DMS114 treated with DMSO at 0.1 percent for 48 hours (cell line): ENCODE results near the gene AIMP2.
"Not testable (repeated sequence)": the region's sequence is repeated elsewhere in the genome, so short reads cannot be mapped to it uniquely, and the experiment has no call there.

Experiments used
- DNase-seq: peaks from one replicate; lab custom pipeline; 2025; ENCODE audit not compliant: unreplicated experiment; lab: John Stamatoyannopoulos, UW

AIMP2 gene

DNA sequence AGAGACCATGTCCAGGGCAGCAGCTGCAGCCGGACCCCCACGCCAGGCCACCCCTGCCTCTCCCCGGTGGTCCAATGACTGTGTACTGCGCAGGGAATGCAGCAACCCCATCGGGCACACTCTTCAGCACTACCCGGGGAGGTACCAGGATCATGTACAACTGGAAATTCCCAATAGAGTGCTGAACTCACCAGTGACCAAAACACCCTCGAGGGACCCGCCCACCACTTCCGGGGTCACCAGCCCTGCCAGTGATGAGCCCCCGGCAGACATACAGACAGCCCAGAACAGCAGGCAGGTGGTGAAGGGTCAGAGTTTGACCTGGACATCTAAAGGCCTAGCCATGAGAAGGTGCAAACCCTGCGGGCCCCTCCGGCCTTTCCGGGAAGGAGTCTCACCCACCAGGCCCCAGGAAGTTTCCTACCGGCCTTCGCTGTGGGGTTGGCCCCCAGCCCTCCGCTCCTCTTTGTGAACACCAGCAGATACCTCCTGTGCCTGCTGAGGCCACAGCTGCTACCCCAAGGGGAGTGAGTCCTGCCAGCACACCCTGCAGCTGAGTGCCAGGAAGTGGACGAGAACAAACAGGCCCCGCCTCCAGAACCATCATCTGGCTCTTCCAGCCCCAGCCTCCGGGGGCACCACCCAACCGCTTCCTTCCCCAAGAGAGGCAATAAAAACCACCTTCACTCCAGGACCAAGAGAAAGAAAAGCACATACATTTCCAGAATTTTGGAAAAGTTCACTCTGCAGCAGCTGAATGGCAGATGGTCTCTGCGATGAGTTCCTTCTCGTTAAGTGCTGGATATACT lies 17.1 kb downstream of the AIMP2 start:
- DNase-seq, result no peak

DNA sequence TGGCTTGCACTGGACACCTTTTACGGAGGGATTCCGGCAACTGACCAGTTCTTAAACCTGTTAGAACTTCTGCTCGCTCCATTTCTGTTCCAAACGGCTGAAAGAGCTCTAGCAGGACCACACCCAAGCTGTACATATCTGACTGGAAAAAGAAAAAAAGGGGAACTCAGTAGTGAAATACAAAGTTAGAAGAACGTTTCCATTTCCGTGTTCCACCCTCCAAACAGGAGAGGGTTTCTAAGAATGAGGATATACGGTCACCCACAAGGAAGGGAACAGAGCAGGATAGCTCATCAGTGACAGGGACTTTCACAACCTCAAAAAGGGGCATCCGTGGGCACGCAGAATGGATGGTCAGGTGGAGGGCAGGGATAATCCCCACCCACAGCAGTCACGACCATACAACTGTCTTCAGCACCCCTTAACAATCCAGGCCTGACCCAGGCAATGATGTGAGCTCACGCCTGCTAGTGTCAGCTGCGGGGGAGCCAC lies 17.8 kb downstream of the AIMP2 start:
- DNase-seq, result no peak

DNA sequence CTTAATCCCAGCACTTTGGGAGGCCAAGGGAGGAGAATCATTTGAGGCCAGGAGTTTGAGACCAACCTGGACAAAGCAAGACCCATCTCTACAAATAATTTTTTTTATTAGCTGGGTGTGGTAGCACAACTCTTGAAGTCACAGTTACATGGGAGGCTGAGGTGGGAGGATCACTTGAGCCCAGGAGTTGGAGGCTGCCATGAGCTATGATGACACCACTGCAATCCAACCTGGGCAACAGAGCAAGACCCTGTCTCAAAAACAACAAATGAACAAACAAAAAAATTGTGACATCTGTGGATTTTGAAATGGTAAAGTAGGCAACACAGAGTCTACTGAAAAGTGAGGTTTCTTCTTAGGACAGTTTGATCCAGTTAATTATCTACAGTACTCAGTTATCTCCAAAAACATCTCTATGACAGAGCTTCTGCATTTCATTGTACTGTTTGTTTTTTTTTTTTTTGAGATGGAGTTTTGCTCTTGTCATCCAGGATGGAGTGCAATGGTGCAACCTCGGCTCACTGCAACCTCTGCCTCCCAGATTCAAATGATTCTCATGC lies 18.8 kb downstream of the AIMP2 start:
- no peak for DNase-seq

DNA sequence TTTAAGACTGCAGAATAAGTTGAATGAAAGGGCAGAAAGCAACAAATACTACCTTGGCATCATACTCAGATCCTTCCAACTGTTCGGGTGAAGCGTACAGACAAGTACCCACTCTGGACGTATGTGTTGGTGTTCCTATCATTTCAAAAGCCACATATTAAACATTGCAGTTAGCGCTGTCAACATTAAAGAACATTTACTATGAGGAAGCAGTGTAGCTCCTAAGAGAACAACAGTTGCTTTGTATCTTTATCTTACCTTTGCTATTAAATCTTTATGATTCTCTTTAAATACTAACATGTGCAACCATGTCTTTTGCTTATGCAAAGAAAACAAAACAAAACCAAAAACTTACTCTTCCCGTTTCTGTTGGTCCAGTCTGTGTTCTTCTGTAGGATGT lies 19.5 kb downstream of the AIMP2 start:
- no peak for DNase-seq

DNA sequence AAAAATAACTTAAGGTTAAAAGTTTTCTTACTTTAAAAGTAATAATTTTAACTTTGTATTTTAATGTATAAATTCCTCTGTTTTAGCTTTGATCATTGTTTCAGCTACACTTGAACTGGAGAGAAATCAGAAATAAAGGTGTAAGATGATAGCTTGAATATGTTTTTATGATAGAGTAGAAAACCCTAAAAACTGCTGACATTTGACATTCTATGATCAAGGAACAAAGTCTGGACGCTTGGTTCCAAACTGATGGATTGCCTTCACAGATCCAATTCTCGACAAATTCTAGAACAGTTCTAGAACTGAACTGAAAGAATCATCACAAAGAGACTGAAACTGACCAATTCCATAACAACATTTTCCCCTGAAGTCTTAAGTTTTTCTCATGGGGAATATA lies 21.9 kb downstream of the AIMP2 start, which contains the start of gene ANKRD61:
ANKRD61 (plus strand) TSS at position 389 of the 400 bp plus-strand sequence; CDS start at position 389, 0 bp downstream.
- DNase-seq, result no peak

DNA sequence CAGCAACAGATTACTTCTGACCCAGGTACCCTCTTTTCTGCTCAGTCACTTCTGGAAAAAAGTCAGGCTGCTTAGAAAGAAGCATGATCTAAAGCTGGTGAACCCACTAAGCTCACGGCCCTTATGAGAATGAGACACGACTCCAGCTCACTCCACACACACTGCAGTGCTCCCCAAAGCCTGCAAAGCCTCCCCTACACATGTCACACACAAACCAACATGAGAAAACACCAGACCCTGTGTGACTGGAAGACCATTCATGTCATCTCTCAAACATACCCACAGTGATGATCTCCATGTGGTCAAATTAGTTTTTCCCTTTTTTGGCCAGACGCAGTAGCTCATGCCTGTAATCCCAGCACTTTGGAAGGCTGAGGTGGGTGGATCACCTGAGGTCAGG lies 22.5 kb downstream of the AIMP2 start:
- DNase-seq, result no peak

DNA sequence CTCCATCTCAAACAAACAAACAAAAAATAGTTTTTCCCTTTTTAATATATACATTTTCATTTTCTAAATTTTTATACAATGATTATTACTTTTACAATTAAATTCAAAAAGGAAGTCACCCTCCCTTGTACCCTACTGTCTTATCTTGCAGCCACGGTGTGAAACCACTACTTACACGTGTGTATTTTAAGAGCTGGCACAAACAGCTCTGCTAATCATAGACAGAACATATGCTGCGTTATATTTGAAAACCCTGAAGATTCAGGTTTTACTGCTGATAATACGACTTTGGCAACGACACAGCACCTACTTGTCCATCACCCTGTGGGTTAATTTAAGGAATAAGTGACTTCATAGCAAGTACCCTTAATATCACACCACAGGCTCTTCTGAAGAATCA lies 23.1 kb downstream of the AIMP2 start:
- no peak for DNase-seq

DNA sequence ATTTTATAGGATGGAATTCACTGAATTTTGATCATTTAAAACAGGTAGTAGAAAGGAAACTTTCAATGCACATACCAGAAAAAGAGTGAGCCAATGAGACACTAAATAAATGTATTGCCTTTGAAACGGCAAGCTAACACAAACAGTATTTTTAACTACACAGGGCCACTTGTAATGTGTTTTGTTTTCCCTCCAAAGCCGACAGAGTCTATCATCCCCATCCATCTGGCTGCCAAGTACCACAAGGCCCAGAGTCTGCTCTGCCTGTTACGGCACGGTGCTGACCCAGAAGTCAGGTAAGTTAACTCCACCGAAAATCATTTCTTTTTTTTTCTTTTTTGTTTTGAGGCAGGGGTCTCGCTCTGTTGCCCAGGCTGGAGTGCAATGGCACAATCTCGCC lies 23.6 kb downstream of the AIMP2 start:
- DNase-seq, result no peak

DNA sequence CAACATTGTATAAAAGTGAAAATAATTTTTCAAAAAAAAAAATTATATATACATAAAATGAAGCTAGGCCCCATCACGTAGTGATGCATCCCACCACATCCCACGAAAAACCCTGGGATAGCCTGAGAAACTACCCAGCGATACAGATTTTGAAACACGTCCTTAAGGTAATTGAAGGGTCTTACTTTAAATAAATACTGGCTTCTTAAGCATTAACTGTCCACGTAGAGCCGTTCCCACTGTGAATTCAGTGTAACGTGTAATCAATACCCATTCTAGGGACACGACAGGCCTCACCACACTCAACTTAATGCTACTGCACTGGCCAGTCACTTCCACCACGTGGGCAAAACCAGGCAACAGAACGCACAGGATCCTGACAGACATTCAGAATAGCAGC lies 26.1 kb downstream of the AIMP2 start:
- DNase-seq, result no peak

DNA sequence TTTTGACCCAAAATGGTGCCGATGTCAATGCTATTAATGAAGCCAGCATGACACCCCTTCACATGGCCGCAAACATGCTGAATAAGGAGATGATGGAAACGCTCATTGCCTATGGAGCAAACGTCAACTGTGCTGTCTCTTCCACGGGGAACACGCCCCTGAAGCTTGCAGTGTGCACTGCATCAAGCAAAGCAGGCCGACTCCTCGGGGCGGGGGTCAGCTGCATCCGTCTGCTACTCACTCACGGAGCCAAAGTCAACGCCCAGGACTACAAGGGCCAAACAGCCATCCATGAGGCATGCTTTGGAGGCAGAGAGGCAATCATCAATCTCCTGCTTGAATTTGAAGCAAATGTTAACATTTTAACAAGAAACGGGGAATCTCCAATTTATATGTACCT lies 26.6 kb downstream of the AIMP2 start:
- no peak for DNase-seq

DNA sequence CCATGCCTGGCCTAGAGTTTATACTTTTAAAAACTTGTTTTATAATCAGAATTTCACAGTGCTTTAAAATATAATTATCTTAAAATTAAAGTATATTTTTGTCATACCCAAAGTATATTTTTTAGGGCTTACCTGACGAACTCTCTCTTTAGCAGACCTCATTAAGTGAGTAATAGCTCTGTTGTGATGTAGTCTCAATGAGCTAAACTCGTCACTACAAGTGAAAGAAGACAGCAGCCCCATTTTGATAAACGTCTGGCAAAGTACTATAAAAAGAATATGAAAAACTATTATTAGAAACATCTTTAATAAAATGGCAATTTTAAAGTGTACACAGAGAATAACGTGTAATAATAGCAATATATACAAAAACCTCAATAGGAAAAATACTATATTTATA lies 40.7 kb downstream of the AIMP2 start:
- DNase-seq, result no peak

DNA sequence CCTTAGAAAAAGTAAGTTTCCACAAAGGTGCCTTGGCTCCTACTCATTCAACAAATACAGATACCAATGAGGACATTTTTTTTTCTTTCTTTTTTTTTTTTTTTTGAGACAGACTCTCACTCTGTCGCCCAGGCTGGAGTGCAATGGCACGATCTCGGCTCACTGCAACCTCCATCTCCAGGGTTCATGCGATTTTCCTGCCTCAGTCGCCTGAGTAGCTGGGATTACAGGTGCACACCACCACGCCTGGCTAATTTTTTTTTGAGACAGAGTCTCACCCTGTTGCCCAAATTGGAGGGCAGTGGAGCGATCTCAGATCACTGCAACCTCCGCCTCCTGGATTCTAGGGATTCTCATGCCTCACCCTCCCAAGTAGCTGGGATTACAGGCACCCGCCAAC lies 42.1 kb downstream of the AIMP2 start:
- DNase-seq, result not testable (repeated sequence)

DNA sequence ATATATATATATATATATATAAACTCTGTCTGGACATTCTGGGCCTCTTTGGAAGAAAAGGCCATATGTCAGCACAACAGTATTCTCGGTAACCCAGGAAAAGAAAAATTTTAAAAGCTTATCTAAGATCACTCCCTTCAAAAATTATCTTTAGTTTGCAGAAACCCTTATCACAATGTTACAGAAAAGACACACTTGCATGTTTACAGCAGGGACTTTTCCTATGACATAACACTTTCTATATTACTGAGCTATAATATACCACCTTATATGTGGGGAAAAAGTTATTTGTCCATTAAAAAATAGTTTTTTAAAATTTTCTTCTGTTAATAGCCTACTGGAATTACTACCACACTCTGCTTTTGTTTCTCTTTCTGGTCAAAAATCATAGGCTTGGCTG lies 47.5 kb downstream of the AIMP2 start:
- DNase-seq, result no peak

DNA sequence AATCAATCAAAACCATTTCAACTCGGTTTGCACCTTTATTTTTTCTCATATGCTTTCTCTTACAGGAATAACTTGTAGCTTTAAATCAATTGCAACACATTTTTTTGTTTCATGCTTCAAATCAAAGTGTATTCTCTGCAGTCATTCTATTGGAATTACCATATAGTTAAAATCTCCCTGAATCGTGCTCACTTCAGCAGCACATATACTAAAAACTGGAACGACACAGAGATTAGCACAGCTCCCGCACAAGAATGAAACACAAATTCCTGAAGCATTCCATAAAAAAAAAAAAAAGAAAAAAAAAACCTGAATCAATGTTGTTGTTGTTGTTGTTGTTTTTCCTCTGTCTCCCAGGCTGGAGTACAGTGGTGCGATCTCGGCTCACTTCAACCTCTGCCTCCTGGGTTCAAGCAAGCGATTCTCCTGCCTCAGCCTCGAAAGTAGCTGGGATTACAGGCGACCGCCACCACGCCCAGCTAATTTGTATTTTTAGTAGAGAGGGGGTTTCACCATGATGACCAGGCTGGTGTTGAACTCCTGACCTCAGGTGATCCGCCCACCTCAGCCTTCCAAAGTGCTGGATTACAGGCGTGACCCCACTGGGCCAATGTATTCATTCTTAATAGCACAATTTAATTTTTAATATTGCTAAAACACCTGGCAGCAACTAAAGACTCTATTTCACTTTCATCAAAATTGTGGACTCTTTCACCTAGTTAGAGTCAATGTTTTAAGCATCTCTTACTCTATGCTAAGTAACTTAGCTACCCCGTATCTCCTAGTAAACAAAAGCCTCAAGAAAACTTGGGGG lies 48.5 kb downstream of the AIMP2 start:
- no peak for DNase-seq

DNA sequence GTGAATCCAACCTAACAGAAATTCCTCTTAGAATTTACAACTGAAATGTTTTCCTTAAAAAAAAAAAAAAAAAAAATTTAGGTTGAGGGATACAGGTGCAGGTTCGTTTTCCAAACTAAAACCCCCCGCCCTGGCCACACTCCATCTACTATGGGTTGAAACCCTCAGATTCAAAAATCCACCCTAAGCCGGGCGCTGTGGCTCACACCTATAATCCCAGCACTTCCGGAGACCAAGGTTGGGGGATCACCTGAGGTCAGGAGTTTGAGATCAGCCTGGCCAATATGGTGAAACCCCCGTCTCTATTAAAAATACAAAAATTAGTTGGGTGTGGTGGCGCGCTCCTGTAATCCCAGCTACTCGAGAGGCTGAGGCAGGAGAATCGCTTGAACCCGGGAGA lies 50.9 kb downstream of the AIMP2 start:
- not testable (repeated sequence) for DNase-seq

DNA sequence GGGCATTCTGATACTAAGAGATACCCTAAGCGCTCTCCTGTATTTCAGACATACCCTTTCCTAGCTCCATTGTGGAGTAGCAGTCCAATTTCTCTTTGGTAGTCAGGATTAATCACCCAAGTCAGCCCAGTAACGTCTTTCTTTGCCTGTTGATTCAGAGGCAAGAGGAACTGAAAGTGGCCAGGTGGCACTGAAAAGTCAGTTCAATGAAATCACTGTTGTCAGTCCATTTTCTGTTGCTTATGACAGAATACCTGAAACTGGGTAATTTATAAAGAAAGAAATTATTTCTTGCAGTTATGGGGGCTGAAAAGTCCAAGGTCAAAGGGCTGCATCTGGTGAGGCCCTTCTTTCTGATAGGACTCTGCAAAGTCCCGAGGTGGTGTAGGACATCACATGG lies 62.3 kb downstream of the AIMP2 start:
- no peak for DNase-seq
